Thoracic aorta (tissue), 2 donors: Measurements from ENCODE around the gene OTOA. TPM values are rescaled to one million over a fixed set of nuclear protein-coding genes. Genes with fewer than 3 reads are reported as not detected.

Source experiments
- ATAC-seq: fragments of 150-250 bp; one replicate; pipeline ENCODE4 v1.8.0; 2017; ENCODE audit warnings: low read depth; ENCODE audit not compliant: insufficient number of reproducible peaks, low FRiP score
- DNase-seq: peaks from one replicate; pipeline ENCODE4 v3.0.0-alpha.2; 2020; ENCODE audit warnings: low spot score
- H3K27ac ChIP-seq, 2 donors: fragments of 200-600 bp; sonication (generic); 1 replicate in 1 of 2; 2 replicates in 1 of 2; pipeline ENCODE4 v1.5.1; 2016; ENCODE audit warnings: mild to moderate bottlenecking in 2 of 2, moderate library complexity in 2 of 2
- H3K27me3 ChIP-seq: fragments of 200-600 bp; sonication (generic); replicated peaks from 2 replicates; pipeline ENCODE4 v1.6.0; 2016; ENCODE audit warnings: mild to moderate bottlenecking; ENCODE audit not compliant: insufficient read depth
- H3K36me3 ChIP-seq: fragments of 200-600 bp; sonication (generic); one replicate; pipeline ENCODE4 v1.5.1; 2016
- H3K4me1 ChIP-seq, 2 donors: fragments of 200-600 bp; sonication (generic); 1 replicate in 1 of 2; 2 replicates in 1 of 2; pipeline versions ENCODE4 v1.5.1 to v1.6.0; 2016; ENCODE audit warnings: low read depth in 2 of 2, mild to moderate bottlenecking in 1 of 2; ENCODE audit not compliant: control insufficient read depth in 1 of 2
- H3K4me3 ChIP-seq: fragments of 200-600 bp; sonication (generic); 2 replicates; pipeline ENCODE4 v1.5.1; 2016; ENCODE audit warnings: mild to moderate bottlenecking
- H3K9me3 ChIP-seq: fragments of 200-600 bp; sonication (generic); 2 replicates; pipeline ENCODE4 v1.5.1; 2016
- CTCF ChIP-seq: fragments of 200-600 bp; sonication (generic); IDR thresholded peaks from one replicate; pipeline ENCODE4 v1.5.1; 2019; ENCODE audit warnings: antibody characterized with exemption
- total RNA-seq, 2 donors: library from RNA; depleted of rRNA; stranded (reverse); fragments of >200 nt; gene quantifications; one replicate each; pipeline versions ENCODE4 v1.1.0 to v1.2.3, GENCODE V29; 2016

OTOA gene
- total RNA-seq, 2 donors from 2014 or later, result 0.21 TPM; not detected in 1

- DNase-seq (no peak), ATAC-seq (no peak)
- no peaks in the 10 kb centered on the region for H3K27me3 ChIP-seq
- H3K4me3 ChIP-seq, result no peak overlapping the region
- no peaks in the 10 kb centered on the region for H3K9me3 ChIP-seq
- H3K4me1 ChIP-seq, result peaks cover 12 to 15% of the 10 kb centered on the region in 2 donors
- TF ChIP-seq CTCF, result no peak
- no peaks in the 10 kb centered on the region for H3K36me3 ChIP-seq
- H3K27ac ChIP-seq, result no peak overlapping the region
These were observed 20.9 kb upstream of the OTOA start for GRCh38 chr16:21642861-21643260.

GRCh38 chr16:21643785-21644184 lies 20.0 kb upstream of the OTOA start:
- no peak overlapping the region for H3K27ac ChIP-seq
- no peak overlapping the region for H3K4me3 ChIP-seq
- ATAC-seq (no peak), DNase-seq (no peak)
- H3K27me3 ChIP-seq, result no peaks in the 10 kb centered on the region
- no peaks in the 10 kb centered on the region for H3K36me3 ChIP-seq
- H3K9me3 ChIP-seq, result no peaks in the 10 kb centered on the region
- no peak for TF ChIP-seq CTCF
- peaks cover 12 to 15% of the 10 kb centered on the region in 2 donors for H3K4me1 ChIP-seq

GRCh38 chr16:21644674-21645073 lies 19.1 kb upstream of the OTOA start:
- Histone ChIP-seq H3K36me3 (no peaks in the 10 kb centered on the region), H3K9me3 (no peaks in the 10 kb centered on the region), H3K4me3 (peak overlapping the region; percentile 59), H3K27ac (peak overlapping the region in 1 of 2 donors; percentile 11), H3K4me1 (peaks cover 12 to 15% of the 10 kb centered on the region in 2 donors), H3K27me3 (no peaks in the 10 kb centered on the region)
- TF ChIP-seq CTCF, result no peak
- ATAC-seq (no peak), DNase-seq (no peak)

- no peaks in the 10 kb centered on the region for H3K9me3 ChIP-seq
- H3K4me3 ChIP-seq, result peak overlapping the region; percentile 59
- H3K27me3 ChIP-seq, result no peaks in the 10 kb centered on the region
- peaks cover 12 to 15% of the 10 kb centered on the region in 2 donors for H3K4me1 ChIP-seq
- H3K36me3 ChIP-seq, result no peaks in the 10 kb centered on the region
- H3K27ac ChIP-seq, result peak overlapping the region in 1 of 2 donors; percentile 11
- TF ChIP-seq CTCF, result no peak
- DNase-seq (no peak), ATAC-seq (no peak)
These were observed 18.5 kb upstream of the OTOA start for GRCh38 chr16:21645261-21645721.

GRCh38 chr16:21646091-21646490 lies 17.7 kb upstream of the OTOA start:
- no peak for ATAC-seq
- H3K4me3 ChIP-seq, result peak overlapping the region; percentile 59
- TF ChIP-seq CTCF, result no peak
- no peak overlapping the region for H3K27ac ChIP-seq
- no peak for DNase-seq
- H3K27me3 ChIP-seq, result no peaks in the 10 kb centered on the region
- no peaks in the 10 kb centered on the region for H3K9me3 ChIP-seq
- H3K4me1 ChIP-seq, result peaks cover 11 to 15% of the 10 kb centered on the region in 2 donors
- H3K36me3 ChIP-seq, result no peaks in the 10 kb centered on the region
